OCI-LY3 (cell line): Measurements from ENCODE around the gene USH2A.

Experiments
- CTCF ChIP-seq: fragments of 200-600, 300-600 bp; sonication (generic); IDR thresholded peaks from 2 replicates; pipeline ENCODE4 v1.5.1; 2014; ENCODE audit warnings: antibody characterized with exemption, low read length, low read depth
- EZH2phosphoT487 ChIP-seq: fragments of 200-600 bp; shearing (Covaris generic); IDR thresholded peaks from 2 replicates; pipeline ENCODE4 v1.6.1; 2018; ENCODE audit warnings: antibody characterized with exemption, mixed run types, low read depth

- TF ChIP-seq CTCF (no peak), EZH2phosphoT487 (no peak)
Measured at GRCh38 chr1:216437603-216438002, 14.4 kb upstream of the USH2A start.
